GM19395 (cell line): Measurements from ENCODE around the gene YTHDC2.
"Not testable (repeated sequence)": the region's sequence is repeated elsewhere in the genome, so short reads cannot be mapped to it uniquely, and the experiment has no call there.

Experiments used
- ATAC-seq: cut with Tn5 transposase; IDR thresholded peaks from one replicate; pipeline ENCODE4 v1.9.1; 2021; ENCODE audit warnings: mild to moderate bottlenecking, moderate library complexity; ENCODE audit not compliant: unreplicated experiment

Gene YTHDC2

DNA sequence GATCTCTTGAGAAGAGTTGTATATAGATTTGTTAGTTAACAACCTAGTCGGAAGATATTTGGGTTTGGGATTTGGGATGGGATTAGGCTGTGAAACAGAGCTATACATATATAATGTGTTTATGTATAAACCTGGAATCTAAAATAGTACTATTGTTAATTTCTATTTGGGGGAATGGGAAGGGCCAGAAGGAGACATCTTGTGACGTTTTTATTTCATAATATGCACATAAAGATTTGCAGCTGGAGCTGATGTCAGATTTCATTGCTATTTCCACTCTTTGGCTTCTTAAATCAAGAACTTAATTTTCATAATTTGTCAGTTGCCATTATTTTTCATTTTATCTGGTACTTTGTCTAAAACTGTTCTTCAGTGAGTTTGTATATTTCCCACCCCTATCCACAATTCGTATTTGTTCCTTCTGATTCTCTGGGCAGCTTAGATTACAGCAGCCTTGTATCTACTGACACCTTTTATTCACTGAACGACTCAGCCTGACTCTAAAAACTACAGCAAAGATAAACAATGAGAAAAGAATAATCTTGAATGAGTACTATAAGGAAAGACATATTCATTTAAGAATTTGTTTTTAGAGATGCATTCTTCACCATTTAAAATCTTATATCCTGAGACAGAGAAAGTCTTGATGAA, 86.9 kb downstream of the YTHDC2 start:
- ATAC-seq: no peak

GRCh38 chr5:113601423-113601822, 87.9 kb downstream of the YTHDC2 start:
- no peak for ATAC-seq

GRCh38 chr5:113603246-113603645, 89.8 kb downstream of the YTHDC2 start:
- not testable (repeated sequence) for ATAC-seq

DNA sequence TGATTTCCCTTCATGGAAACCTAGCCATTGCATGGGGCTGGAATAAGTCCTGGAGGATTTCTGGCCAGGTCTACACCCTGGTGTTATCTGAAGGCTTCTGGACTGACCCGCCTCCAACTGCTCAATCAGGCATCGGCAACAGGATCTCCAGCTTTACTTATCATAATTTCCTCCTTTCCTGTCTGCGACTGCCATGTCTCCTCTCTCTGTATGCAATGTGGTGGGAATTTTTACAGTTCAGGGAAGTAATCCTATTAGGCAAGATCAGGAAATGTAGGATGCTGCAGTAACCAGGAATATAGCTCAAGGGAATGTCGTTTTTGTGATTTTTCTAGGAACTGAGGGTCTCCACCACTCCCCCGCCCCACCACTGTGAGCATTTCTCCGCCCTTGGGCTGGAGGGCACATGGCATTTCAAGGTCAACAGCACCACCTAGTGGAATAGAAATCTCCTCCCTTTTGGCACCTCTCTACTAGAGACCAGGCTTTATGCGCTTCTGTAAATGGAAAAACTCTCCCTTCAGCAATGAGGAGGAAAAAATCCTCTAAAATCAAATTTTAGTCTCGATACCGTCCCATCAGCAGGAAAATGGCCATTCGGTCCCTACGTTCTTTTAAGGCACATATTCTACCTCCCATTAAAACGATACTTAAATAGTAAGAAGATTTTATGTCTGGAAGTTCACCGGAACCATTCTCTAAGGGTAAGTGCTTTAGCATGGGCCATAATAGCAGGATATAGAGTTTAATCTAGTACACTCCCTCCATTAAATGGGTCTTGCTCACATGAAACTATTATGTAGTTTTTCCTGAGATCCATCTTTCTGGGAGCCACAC, 93.0 kb downstream of the YTHDC2 start:
- ATAC-seq: peak; percentile 90

DNA sequence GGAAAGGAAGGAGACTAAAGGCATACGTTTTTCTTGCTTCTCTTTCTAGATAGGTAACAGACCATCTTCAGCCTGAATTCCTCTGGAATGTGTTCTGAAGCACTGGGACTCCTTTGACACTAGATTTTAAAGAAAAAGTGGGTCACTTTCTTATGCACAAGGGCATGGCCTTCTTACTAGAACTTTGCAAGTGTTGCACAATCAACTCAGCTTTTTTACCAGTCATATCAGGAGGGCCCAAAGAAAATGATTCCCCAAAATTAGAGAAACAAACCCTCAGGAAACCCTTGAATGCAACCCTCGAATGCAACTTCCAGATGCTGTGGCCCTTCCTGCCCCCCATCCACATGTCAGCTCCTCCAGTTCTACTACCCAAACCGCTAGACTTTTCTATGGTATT, 93.9 kb downstream of the YTHDC2 start:
- no peak for ATAC-seq

GRCh38 chr5:113608113-113608596, 94.7 kb downstream of the YTHDC2 start:
- no peak for ATAC-seq

DNA sequence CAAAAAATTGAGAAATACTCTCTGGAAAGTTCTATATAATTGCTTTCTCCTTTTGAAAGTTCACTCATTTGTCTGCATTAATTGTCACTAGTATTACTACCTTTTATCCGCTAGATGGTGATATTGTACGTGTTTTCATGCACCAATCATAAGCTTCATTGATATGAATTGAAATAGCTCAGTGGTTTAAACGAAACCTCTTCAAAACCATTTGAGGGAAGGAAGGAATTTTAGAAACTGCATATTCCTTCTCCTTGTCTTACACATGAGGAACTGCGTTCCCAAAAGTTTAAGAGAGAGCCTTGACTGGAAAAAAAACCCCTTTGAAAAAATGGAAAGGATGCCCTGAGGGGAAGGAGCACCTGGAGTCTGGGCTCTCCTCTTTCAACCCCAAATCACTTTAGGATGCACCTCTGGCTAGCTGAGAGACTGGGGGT, 98.6 kb downstream of the YTHDC2 start:
- peak; percentile 91 for ATAC-seq

- no peak for ATAC-seq
Observed at GRCh38 chr5:113614191-113614590, 100.7 kb downstream of the YTHDC2 start.

- no peak for ATAC-seq
Observed at GRCh38 chr5:113615708-113616107, 102.2 kb downstream of the YTHDC2 start.

GRCh38 chr5:113617191-113617796, 103.8 kb downstream of the YTHDC2 start:
- no peak for ATAC-seq

DNA sequence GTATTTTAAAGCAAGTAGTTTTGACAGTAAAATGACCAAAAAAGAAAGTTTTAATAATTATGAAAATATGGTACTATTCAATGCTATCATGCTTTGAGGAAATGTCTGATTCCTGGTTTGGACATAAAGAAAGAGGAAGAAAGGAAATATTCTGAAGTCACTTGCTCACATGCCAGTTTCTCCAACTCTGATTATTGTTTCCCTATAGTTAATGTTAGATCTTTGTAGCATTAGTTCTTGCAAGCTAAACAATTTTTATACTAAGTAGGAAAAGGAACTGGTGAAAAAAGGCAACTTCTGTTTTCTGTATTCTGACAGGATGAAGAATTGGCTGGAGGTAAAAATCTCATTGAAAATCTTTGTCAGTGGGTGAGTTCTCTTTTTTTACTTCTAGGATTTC, 119.5 kb downstream of the YTHDC2 start:
- no peak for ATAC-seq

GRCh38 chr5:113634957-113635356, 121.5 kb downstream of the YTHDC2 start:
- ATAC-seq: no peak

DNA sequence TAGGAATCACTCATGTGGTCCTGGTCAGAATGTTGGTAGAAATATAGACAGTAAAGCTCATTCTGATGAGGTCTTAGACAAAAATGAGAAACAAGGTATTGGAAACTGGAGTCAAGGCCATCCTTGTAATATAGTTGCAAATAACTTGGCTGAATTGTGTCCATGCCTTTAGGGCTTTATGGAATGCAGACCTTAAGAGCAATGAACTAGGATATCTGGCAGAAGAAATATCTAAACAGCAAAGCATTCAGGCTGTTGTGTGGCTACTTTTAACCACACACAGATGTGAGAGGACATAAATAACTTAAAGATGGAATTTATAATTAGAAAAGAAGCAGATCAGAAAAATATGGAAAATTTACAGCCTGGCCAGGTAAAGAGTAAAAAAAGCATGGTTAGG, 128.2 kb downstream of the YTHDC2 start:
- ATAC-seq: no peak
